NCI-H524 treated with DMSO at 0.1 percent for 48 hours (cell line): ENCODE measurements around the gene LMNTD1.
"Not testable (repeated sequence)": the region's sequence is repeated elsewhere in the genome, so short reads cannot be mapped to it uniquely, and the experiment has no call there.

Source experiments
- DNase-seq: peaks from one replicate; lab custom pipeline; 2025; lab: John Stamatoyannopoulos, UW

Gene LMNTD1

GRCh38 chr12:25491396-25492325 lies 61.4 kb downstream of the LMNTD1 start:
- DNase-seq: no peak

- DNase-seq: not testable (repeated sequence)
These were observed 63.9 kb downstream of the LMNTD1 start for GRCh38 chr12:25488956-25489870.

- peak; percentile 36 for DNase-seq
These were observed 70.5 kb downstream of the LMNTD1 start for GRCh38 chr12:25482625-25483024.

GRCh38 chr12:25480145-25480544 lies 72.9 kb downstream of the LMNTD1 start:
- DNase-seq: no peak

- no peak for DNase-seq
These were observed 75.9 kb downstream of the LMNTD1 start for GRCh38 chr12:25477217-25477616.

- no peak for DNase-seq
These were observed 80.6 kb downstream of the LMNTD1 start for GRCh38 chr12:25472453-25472852.

- DNase-seq: no peak
These were observed 83.2 kb downstream of the LMNTD1 start for GRCh38 chr12:25469861-25470260.

- no peak for DNase-seq
These were observed 83.7 kb downstream of the LMNTD1 start for GRCh38 chr12:25469368-25469767.

- DNase-seq: no peak
These were observed 89.6 kb downstream of the LMNTD1 start for GRCh38 chr12:25463521-25463920.

GRCh38 chr12:25463005-25463404 lies 90.1 kb downstream of the LMNTD1 start:
- DNase-seq: no peak

- no peak for DNase-seq
These were observed 93.5 kb downstream of the LMNTD1 start for GRCh38 chr12:25459541-25459951.

- DNase-seq: no peak
These were observed 95.0 kb downstream of the LMNTD1 start for GRCh38 chr12:25458047-25458552.

- no peak for DNase-seq
These were observed 96.6 kb downstream of the LMNTD1 start for GRCh38 chr12:25456474-25456873.

- DNase-seq: no peak
These were observed 97.4 kb downstream of the LMNTD1 start for GRCh38 chr12:25455696-25456095.

- DNase-seq: no peak
These were observed 104.1 kb downstream of the LMNTD1 start for GRCh38 chr12:25449007-25449406.

- DNase-seq: no peak
These were observed 106.0 kb downstream of the LMNTD1 start for GRCh38 chr12:25447046-25447445.

GRCh38 chr12:25438638-25439037 lies 114.4 kb downstream of the LMNTD1 start:
- DNase-seq: no peak

- no peak for DNase-seq
These were observed 116.7 kb downstream of the LMNTD1 start for GRCh38 chr12:25436206-25437030.

GRCh38 chr12:25435431-25435830 lies 117.7 kb downstream of the LMNTD1 start:
- no peak for DNase-seq

- no peak for DNase-seq
These were observed 118.6 kb downstream of the LMNTD1 start for GRCh38 chr12:25434515-25434914.

- DNase-seq: no peak
These were observed 119.3 kb downstream of the LMNTD1 start for GRCh38 chr12:25433581-25434325.
